GM18870 (cell line): Measurements from ENCODE around the gene CDC42EP3.

Experiments used
- ATAC-seq: cut with Tn5 transposase; IDR thresholded peaks from one replicate; pipeline ENCODE4 v1.9.1; 2021; ENCODE audit warnings: moderate library complexity; ENCODE audit not compliant: unreplicated experiment

Gene CDC42EP3

GRCh38 chr2:37619959-37620300 is 51.5 kb downstream of the CDC42EP3 start:
- no peak for ATAC-seq

- ATAC-seq = no peak
Measured at GRCh38 chr2:37619230-37619958, 52.0 kb downstream of the CDC42EP3 start.

DNA sequence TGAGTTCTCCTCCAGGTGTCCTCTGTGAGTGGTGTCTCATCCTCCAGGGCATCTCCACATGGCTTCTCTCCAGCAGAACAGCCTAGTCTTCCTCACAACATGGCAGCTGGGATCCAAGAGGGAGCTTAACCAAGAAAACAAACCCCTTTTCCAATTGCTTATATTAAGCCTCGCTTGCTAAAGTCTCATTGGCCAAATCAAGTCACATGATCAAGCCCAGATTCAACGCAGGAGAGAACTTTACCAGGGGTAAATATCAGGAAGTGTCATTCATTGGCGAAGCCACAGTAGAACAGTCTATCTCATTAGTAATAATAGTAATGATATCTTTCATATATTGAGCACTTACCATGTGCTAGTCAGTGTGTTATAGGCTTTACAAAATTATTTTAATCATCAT is 53.1 kb downstream of the CDC42EP3 start:
- ATAC-seq = no peak

GRCh38 chr2:37617119-37617892 is 54.1 kb downstream of the CDC42EP3 start:
- ATAC-seq = no peak

GRCh38 chr2:37616677-37617005 is 54.8 kb downstream of the CDC42EP3 start:
- no peak for ATAC-seq

- ATAC-seq = peak; percentile 50
Measured at GRCh38 chr2:37615804-37616676, 55.4 kb downstream of the CDC42EP3 start.

DNA sequence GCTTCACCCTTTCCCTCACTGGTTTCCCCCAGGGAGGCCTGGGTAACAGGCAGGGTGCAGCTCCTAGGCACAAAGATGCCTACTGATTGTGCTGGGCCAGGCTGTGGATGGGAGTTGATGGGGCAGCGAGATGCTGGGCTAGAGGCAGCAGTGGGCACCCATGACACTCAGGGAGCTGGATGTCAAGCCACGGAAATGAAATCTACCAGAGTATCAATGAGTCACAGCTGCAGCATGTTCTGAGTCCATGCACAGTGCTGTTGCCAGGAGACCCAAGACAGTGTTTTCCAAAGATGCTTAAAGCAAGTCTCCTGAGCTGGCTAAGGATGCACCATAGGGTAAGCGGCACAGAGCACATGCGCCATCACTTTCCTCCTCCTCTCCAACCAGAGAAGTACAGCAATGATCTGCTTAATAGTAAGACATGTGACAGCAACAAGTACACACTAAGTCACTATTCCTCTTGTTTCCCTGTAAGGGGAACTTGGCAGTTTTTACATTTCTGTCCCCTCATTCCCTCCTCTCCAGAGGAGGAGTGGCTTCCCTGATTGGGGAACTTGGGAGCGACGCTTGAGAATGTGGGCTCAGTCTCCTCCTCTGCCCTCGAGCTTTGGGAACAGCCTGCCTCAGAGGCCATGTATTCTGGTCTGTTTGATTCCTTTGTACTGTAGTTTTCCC is 57.2 kb downstream of the CDC42EP3 start:
- ATAC-seq = no peak

GRCh38 chr2:37612382-37612781 is 59.1 kb downstream of the CDC42EP3 start:
- ATAC-seq = no peak

GRCh38 chr2:37610638-37611289 is 60.7 kb downstream of the CDC42EP3 start:
- ATAC-seq = no peak

GRCh38 chr2:37609782-37610181 is 61.7 kb downstream of the CDC42EP3 start:
- ATAC-seq = no peak

DNA sequence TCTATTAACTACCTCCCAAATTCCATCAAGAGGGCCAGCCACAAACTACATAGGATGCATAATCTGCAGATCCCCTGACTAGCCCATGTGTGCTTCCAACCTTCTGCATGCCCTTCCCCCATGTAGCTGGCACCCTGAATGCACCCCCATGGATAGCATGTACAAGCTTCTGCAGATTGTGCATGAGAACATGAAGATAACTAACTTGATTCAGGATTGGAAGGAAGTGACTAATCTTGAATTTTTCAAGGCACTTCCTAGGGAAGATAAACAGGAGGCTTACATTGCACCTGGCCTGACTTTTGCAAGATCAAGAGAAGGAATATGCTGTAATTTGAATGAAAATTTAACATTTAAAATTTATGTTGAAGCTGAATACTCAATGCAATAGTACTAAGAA is 66.7 kb downstream of the CDC42EP3 start:
- no peak for ATAC-seq

DNA sequence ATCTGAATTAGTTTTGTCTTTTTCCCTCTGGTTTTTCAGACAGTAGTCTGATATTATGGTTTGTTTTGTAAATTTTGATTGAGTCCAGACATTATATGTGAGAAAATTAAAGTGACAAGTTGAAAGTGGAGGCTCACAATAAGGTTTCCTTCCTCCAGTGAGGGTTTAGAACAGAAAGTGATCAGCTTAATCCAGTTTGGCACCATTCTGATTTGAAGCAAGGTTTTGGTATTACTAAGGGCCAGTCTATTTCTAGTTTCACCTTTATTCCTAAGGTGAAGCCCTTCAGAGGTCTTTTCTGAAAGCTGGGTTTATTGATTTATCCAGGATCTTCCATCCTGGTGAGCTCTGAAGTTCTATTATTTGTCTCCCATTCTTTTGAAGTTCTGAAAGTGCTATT is 68.7 kb downstream of the CDC42EP3 start:
- no peak for ATAC-seq

DNA sequence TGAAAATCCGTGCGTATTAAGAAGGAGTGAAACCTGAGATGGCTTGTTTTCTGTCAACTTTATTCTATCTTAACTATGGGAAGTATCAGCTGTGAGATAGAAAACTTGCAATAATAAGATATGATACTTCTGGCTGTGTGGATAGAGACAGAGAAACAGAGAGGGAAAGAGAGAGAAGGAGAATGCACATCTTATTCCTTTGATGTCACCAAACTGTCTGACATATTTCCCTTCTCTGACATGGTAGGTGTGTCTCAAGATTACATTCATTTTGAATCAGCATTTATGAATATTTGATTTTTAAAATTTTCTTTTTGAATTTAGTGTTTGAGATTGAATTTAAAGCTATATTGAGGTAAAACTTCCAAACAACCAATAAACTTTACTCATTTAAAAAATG is 69.4 kb downstream of the CDC42EP3 start:
- no peak for ATAC-seq

DNA sequence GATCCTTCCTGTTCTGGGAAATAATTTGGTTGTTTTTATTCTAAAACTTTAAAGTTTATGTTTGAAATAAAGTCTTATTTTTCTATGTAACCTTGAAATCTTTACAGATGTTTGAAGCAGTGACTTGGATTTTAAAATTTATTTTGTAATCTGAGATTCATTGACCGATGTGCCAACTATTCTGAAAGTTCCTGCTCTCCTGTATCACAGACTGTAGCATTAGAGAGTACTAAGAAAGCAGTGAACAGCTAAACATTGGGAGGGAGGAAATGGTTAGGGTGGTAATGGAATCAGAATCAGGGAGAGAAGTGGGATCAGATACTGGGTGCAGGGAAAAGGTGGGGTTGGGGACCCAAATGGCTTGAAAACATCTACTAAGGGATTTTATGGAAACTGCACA is 69.9 kb downstream of the CDC42EP3 start:
- no peak for ATAC-seq

DNA sequence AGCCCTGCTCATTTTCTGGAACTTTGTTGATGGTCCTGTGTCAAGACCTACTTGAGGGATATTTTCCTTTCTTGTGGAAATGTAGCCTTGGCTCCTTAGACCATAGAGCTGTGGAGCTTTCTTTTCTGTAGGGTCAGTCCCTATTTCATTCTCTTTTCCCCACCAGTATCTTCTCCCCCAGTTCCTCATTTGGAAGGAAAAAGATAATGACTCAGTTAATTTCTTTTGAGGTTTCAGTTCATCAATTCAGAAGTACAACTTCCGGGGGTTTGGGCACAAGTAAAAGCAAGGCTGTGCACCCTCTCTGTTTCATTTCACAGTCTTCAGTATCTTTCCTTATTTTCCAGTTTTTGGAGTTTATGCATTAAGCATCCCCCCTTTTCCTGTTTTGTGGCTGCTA is 70.7 kb downstream of the CDC42EP3 start:
- ATAC-seq = no peak

DNA sequence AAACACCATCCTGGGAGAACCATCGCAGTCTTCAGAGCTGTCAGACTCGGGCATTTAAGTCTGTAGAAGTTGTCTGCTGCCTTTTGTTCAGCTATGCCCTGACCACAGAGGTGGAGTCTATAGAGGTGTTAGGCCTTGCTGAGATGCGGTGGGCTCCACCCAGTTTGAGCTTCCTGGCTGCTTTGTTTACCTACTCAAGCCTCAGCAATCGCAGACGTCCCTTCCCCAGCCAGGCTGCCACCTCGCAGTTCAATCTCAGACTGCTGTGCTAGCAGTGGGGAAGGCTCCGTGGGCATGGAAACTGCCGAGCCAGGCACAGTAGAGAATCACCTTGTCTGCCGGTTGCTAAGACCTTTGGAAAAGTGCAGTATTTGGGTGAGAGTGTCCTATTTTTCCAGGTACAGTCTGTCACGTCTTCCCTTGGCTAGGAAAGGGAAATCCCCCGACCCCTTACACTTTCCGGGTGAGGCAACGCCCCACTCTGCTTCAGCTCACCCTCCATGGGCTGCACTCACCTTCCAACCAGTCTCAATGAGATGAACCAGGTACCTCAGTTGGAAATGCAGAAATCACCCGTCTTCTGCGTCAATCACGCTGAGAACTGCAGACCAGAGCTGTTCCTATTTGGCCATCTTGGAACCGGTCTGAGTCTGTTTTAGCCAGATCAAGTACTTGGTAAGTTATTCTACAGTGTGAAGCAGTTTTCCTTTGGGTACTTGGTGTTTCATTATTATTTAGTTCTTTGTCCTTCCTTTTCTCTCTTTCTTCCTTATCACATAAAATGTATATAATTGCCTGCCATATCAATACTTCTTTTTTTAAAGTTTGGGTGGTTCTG is 71.5 kb downstream of the CDC42EP3 start:
- no peak for ATAC-seq

GRCh38 chr2:37593694-37594093 is 77.7 kb downstream of the CDC42EP3 start:
- ATAC-seq = no peak

DNA sequence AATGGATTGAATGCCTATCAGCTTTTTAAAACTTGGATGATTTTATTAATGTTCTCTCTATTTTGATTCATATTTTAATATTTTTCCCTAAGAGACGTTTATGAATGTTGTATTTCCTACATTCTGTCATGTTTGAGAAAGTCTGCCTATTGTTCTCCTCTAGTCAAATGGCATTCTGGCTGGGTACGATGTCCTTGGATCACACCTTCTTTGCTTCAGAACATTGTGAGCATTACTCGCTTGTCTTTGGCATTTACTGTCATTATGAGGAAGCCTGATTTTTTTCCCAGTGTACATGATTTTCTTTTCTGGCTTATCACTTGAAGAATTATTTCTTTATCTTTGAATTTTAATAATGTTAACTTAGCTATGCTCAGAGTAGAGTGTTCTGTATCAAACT is 78.4 kb downstream of the CDC42EP3 start:
- ATAC-seq = no peak
